Upper lobe of left lung (tissue), 4 donors: Measurements from ENCODE around the gene NFKB1.

Experiments
- CTCF ChIP-seq, 6 experiments: fragments of 450-650 bp in 4 of 6; fragments of 200-600 bp in 2 of 6; sonication (generic) in 2 of 6; IDR thresholded peaks; one replicate each; pipeline ENCODE4 v1.5.1; 2016 to 2019; ENCODE audit warnings: antibody characterized with exemption in 6 of 6
- POLR2A ChIP-seq, 4 donors: fragments of 450-650 bp; IDR thresholded peaks; one replicate each; pipeline ENCODE4 v1.5.1; 2016 to 2017; ENCODE audit warnings: antibody characterized with exemption in 4 of 4, mild to moderate bottlenecking in 2 of 4
- POLR2AphosphoS5 ChIP-seq, 2 donors: sonication (generic); formaldehyde crosslinking; IDR thresholded peaks; one replicate each; pipeline ENCODE4 v1.5.1; 2017; ENCODE audit warnings: antibody characterized with exemption in 2 of 2

GRCh38 chr4:102551958-102552565, 50.9 kb downstream of the NFKB1 start:
- no peak for TF ChIP-seq CTCF (IDR thresholded peaks at IDR 0.05)
- no peak for TF ChIP-seq POLR2AphosphoS5 (IDR thresholded peaks at IDR 0.05)
- no peak for TF ChIP-seq POLR2A (IDR thresholded peaks at IDR 0.05)
